ENCODE data around the gene CFAP45.

DNA sequence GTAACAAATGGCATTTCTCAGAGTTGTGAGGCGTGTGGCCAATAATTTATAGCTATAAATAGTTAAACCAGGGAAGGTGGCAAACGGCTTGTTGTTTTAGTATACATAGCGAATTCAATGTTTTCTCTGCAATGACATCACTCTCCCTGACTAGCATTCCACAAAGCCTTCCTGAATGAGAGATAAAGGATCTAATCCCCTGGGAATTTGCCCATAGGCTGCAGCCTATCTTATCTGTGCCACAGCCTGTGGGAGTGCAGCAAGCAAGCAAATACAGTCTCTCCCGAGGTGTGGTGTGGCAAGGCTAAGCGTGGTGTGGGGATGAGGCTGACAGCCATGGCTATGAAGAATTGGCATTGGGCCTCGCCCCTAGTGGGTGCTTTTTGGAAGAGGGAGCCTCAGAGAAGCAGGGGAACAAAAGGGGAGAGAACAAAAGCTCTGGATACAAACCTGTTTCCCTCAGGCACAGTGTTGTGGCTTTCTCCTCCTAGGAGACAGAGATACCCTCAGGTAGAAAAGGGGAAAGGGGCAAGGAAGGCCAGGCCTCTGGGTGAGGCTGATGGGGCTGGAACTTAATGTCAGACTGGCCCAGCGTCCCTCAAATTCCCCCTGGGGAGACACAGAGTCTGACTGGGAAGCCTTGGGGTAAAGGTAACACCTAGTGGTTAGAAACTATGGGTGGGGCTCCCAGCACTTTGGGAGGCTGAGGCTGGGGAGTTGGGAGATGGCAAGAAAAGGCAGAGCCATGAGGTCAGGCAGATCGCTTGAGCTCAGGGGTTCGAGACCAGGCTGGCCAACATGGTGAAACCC is 16.5 kb upstream of the CFAP45 start:
- TF ChIP-seq, protein P1, sequence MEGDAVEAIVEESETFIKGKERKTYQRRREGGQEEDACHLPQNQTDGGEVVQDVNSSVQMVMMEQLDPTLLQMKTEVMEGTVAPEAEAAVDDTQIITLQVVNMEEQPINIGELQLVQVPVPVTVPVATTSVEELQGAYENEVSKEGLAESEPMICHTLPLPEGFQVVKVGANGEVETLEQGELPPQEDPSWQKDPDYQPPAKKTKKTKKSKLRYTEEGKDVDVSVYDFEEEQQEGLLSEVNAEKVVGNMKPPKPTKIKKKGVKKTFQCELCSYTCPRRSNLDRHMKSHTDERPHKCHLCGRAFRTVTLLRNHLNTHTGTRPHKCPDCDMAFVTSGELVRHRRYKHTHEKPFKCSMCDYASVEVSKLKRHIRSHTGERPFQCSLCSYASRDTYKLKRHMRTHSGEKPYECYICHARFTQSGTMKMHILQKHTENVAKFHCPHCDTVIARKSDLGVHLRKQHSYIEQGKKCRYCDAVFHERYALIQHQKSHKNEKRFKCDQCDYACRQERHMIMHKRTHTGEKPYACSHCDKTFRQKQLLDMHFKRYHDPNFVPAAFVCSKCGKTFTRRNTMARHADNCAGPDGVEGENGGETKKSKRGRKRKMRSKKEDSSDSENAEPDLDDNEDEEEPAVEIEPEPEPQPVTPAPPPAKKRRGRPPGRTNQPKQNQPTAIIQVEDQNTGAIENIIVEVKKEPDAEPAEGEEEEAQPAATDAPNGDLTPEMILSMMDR (IDR thresholded peaks at IDR 0.05) = no peak
- TF ChIP-seq POLR2A (IDR thresholded peaks at IDR 0.05; ENCODE audit: low read depth) = no peak
- TF ChIP-seq POLR2AphosphoS5 (IDR thresholded peaks at IDR 0.05) = no peak
- no peak for TF ChIP-seq EP300 (IDR thresholded peaks at IDR 0.05)
